Activated CD8-positive, alpha-beta memory T cell treated with anti-CD3 and anti-CD28 coated beads, Interleukin-2, amount 50 U/mL, for 24 hours (primary cell): ENCODE data around the gene KAT7.
"Not testable (repeated sequence)": the region's sequence is repeated elsewhere in the genome, so short reads cannot be mapped to it uniquely, and the experiment has no call there.

Experiments used
- DNase-seq: peaks from one replicate; pipeline ENCODE4 v3.0.0-alpha.2; 2020; ENCODE audit errors: extremely low read depth

Gene KAT7

GRCh38 chr17:49788478-49789242, at the start of gene KAT7:
KAT7 (plus strand) TSS chr17:49788681; CDS start chr17:49788835, 154 bp downstream.
- peak; percentile 97 for DNase-seq

GRCh38 chr17:49739641-49740271, 48.7 kb upstream of the KAT7 start:
- peak; percentile 56 for DNase-seq

GRCh38 chr17:49741009-49741691, 47.3 kb upstream of the KAT7 start:
- DNase-seq = no peak

GRCh38 chr17:49741692-49742076, 46.8 kb upstream of the KAT7 start:
- DNase-seq = no peak

- no peak for DNase-seq
These were observed 46.3 kb upstream of the KAT7 start for GRCh38 chr17:49742166-49742638.

- no peak for DNase-seq
These were observed 43.0 kb upstream of the KAT7 start for GRCh38 chr17:49745175-49746139.

GRCh38 chr17:49746791-49747490, 41.5 kb upstream of the KAT7 start:
- DNase-seq = no peak

GRCh38 chr17:49747632-49748031, 40.8 kb upstream of the KAT7 start:
- DNase-seq = no peak

GRCh38 chr17:49748223-49748622, 40.3 kb upstream of the KAT7 start:
- no peak for DNase-seq

- DNase-seq = peak; percentile 38
These were observed 39.7 kb upstream of the KAT7 start for GRCh38 chr17:49748791-49749190.

GRCh38 chr17:49749730-49750129, 38.8 kb upstream of the KAT7 start:
- DNase-seq = no peak

GRCh38 chr17:49752508-49752907, 36.0 kb upstream of the KAT7 start:
- DNase-seq = no peak

- DNase-seq = no peak
These were observed 34.5 kb upstream of the KAT7 start for GRCh38 chr17:49753959-49754391.

GRCh38 chr17:49755663-49756283, 32.7 kb upstream of the KAT7 start:
- DNase-seq = no peak

GRCh38 chr17:49756323-49757150, 31.9 kb upstream of the KAT7 start:
- no peak for DNase-seq

- no peak for DNase-seq
These were observed 31.2 kb upstream of the KAT7 start for GRCh38 chr17:49757151-49757777.

- DNase-seq = not testable (repeated sequence)
These were observed 29.9 kb upstream of the KAT7 start for GRCh38 chr17:49758464-49759010.

GRCh38 chr17:49759203-49759602, 29.3 kb upstream of the KAT7 start:
- DNase-seq = no peak

- DNase-seq = no peak
These were observed 28.2 kb upstream of the KAT7 start for GRCh38 chr17:49760296-49760695.
